DLD1 (cell line): ENCODE data around the gene BNIP5.
"Not testable (repeated sequence)": the region's sequence is repeated elsewhere in the genome, so short reads cannot be mapped to it uniquely, and the experiment has no call there.

Source experiments
- in situ Hi-C: cut with HindIII; loops from 2 replicates; pipeline ENCODE4 v1.10.0; 2017; ENCODE audit warnings: low sequenced_read_pairs

The BNIP5 gene

GRCh38 chr6:36368421-36368820, 31.7 kb upstream of the BNIP5 start:
- in situ Hi-C loops: no loop called here

GRCh38 chr6:36367743-36368142, 31.1 kb upstream of the BNIP5 start:
- in situ Hi-C loops: no loop called here

GRCh38 chr6:36364669-36365479, 28.2 kb upstream of the BNIP5 start:
- in situ Hi-C loops: no loop called here

GRCh38 chr6:36364061-36364635, 27.5 kb upstream of the BNIP5 start:
- in situ Hi-C loops: not testable (repeated sequence)

GRCh38 chr6:36363371-36363752, 26.7 kb upstream of the BNIP5 start:
- in situ Hi-C loops: not testable (repeated sequence)

GRCh38 chr6:36362551-36363370, 26.1 kb upstream of the BNIP5 start:
- in situ Hi-C loops: no loop called here

- in situ Hi-C loops: no loop called here
These were observed 24.4 kb upstream of the BNIP5 start for GRCh38 chr6:36361071-36361470.

- in situ Hi-C loops: no loop called here
These were observed 23.8 kb upstream of the BNIP5 start for GRCh38 chr6:36360241-36361054.

- in situ Hi-C loops: no loop called here
These were observed 21.7 kb upstream of the BNIP5 start for GRCh38 chr6:36358226-36358915.

- in situ Hi-C loops: no loop called here
These were observed 21.2 kb upstream of the BNIP5 start for GRCh38 chr6:36357872-36358225.

- in situ Hi-C loops: no loop called here
These were observed 19.1 kb upstream of the BNIP5 start for GRCh38 chr6:36355819-36356218.

GRCh38 chr6:36353411-36353915, 16.8 kb upstream of the BNIP5 start:
- in situ Hi-C loops: no loop called here

- in situ Hi-C loops: no loop called here
These were observed 15.9 kb upstream of the BNIP5 start for GRCh38 chr6:36352477-36353157.

- in situ Hi-C loops: no loop called here
These were observed 14.2 kb upstream of the BNIP5 start for GRCh38 chr6:36350681-36351571.

- in situ Hi-C loops: no loop called here
These were observed 13.4 kb upstream of the BNIP5 start for GRCh38 chr6:36350082-36350481.

- in situ Hi-C loops: no loop called here
These were observed 12.6 kb upstream of the BNIP5 start for GRCh38 chr6:36349240-36349639.

GRCh38 chr6:36347621-36348020, 10.9 kb upstream of the BNIP5 start:
- in situ Hi-C loops: no loop called here

- in situ Hi-C loops: no loop called here
These were observed 10.0 kb upstream of the BNIP5 start for GRCh38 chr6:36346486-36347273.
